Measurements from ENCODE around the gene HMOX1. TPM values are rescaled to one million over a fixed set of nuclear protein-coding genes. Genes with fewer than 3 reads are reported as not detected.

The HMOX1 gene
- polyA plus RNA-seq, 1 donor from 2014 or later = not detected

DNA sequence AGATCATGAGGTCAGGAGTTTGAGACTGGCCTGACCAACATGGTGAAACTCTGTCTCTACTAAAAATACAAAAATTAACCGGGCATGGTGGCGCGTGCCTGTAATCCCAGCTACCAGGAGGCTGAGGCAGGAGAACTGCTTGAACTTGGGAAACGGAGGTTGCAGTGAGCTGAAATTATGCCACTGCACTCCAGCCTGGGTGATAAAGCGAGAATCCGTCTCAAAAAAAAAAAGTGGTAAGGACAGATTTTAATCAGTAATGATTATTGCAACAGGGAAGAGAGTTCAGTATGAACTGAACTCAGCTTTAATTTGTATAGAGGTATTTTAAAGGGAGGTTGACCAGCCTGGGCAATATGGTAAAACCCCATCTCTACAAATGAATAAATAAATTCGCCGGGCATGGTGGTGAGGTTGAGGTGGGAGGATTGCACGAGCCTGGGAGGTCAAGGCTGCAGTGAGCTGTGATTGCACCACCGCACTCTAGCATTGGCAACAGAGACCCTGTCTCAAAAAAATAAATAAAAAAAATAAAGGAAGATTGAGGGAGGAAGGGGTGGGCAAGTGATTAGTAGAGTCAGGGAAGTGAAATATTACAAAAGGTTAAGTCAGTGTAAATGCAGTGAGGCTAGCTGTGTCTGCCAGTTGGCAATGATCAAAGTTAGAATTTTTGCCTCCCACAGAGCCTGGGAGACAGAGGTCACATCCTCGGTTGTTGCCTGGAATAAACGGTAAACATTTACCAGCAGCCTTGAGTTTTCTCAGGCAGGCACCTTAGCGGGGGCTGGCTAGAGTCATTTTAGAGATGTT lies 16.4 kb downstream of the HMOX1 start:
- Histone ChIP-seq H3K4me3 (ENCODE audit: low read length) (no peak overlapping the region), H3K9ac (ENCODE audit: low read length) (no peak overlapping the region), H4K20me1 (ENCODE audit: insufficient read depth) (no peaks in the 10 kb centered on the region), H2AFZ (ENCODE audit: low read depth, low read length) (no peak overlapping the region), H3K9me2 (ENCODE audit: insufficient read depth, low read length) (no peaks in the 10 kb centered on the region), H3F3A (ENCODE audit: insufficient read depth, low read length, poor library complexity, severe bottlenecking) (no peaks in the 10 kb centered on the region), H3K36me3 (ENCODE audit: insufficient read depth, low read length) (no peaks in the 10 kb centered on the region), H3K4me2 (ENCODE audit: low read length) (no peak overlapping the region), H3K27me3 (ENCODE audit: insufficient read depth, low read depth, low read length) (no peaks in the 10 kb centered on the region), H3K9me3 (ENCODE audit: low read length) (no peaks in the 10 kb centered on the region), H3K79me2 (replicated peaks; ENCODE audit: insufficient read depth, low read length) (no peaks in the 10 kb centered on the region), H3K27ac (ENCODE audit: low read length) (no peak overlapping the region)
- TF ChIP-seq, protein P1, sequence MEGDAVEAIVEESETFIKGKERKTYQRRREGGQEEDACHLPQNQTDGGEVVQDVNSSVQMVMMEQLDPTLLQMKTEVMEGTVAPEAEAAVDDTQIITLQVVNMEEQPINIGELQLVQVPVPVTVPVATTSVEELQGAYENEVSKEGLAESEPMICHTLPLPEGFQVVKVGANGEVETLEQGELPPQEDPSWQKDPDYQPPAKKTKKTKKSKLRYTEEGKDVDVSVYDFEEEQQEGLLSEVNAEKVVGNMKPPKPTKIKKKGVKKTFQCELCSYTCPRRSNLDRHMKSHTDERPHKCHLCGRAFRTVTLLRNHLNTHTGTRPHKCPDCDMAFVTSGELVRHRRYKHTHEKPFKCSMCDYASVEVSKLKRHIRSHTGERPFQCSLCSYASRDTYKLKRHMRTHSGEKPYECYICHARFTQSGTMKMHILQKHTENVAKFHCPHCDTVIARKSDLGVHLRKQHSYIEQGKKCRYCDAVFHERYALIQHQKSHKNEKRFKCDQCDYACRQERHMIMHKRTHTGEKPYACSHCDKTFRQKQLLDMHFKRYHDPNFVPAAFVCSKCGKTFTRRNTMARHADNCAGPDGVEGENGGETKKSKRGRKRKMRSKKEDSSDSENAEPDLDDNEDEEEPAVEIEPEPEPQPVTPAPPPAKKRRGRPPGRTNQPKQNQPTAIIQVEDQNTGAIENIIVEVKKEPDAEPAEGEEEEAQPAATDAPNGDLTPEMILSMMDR (IDR thresholded peaks at IDR 0.05; ENCODE audit: poor library complexity, severe bottlenecking) = no peak
- TF ChIP-seq TAF1 (IDR thresholded peaks at IDR 0.05; ENCODE audit: low read depth) = no peak
- no peak for TF ChIP-seq MXI1 (conservative IDR thresholded peaks at IDR 0.05; ENCODE audit: poor library complexity, severe bottlenecking)
- TF ChIP-seq RAD21 (conservative IDR thresholded peaks at IDR 0.05) = no peak
- TF ChIP-seq, protein P2, sequence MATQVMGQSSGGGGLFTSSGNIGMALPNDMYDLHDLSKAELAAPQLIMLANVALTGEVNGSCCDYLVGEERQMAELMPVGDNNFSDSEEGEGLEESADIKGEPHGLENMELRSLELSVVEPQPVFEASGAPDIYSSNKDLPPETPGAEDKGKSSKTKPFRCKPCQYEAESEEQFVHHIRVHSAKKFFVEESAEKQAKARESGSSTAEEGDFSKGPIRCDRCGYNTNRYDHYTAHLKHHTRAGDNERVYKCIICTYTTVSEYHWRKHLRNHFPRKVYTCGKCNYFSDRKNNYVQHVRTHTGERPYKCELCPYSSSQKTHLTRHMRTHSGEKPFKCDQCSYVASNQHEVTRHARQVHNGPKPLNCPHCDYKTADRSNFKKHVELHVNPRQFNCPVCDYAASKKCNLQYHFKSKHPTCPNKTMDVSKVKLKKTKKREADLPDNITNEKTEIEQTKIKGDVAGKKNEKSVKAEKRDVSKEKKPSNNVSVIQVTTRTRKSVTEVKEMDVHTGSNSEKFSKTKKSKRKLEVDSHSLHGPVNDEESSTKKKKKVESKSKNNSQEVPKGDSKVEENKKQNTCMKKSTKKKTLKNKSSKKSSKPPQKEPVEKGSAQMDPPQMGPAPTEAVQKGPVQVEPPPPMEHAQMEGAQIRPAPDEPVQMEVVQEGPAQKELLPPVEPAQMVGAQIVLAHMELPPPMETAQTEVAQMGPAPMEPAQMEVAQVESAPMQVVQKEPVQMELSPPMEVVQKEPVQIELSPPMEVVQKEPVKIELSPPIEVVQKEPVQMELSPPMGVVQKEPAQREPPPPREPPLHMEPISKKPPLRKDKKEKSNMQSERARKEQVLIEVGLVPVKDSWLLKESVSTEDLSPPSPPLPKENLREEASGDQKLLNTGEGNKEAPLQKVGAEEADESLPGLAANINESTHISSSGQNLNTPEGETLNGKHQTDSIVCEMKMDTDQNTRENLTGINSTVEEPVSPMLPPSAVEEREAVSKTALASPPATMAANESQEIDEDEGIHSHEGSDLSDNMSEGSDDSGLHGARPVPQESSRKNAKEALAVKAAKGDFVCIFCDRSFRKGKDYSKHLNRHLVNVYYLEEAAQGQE (IDR thresholded peaks at IDR 0.05; ENCODE audit: borderline replicate concordance) = no peak
- TF ChIP-seq EP300 (conservative IDR thresholded peaks at IDR 0.05; ENCODE audit: poor library complexity, severe bottlenecking) = no peak
- no peak for TF ChIP-seq EZH2 (IDR thresholded peaks at IDR 0.05; ENCODE audit: borderline replicate concordance, insufficient read depth, low read length, poor library complexity, severe bottlenecking)
- TF ChIP-seq POLR2AphosphoS5 (IDR thresholded peaks at IDR 0.05) = no peak
- TF ChIP-seq SMC3 (conservative IDR thresholded peaks at IDR 0.05; ENCODE audit: poor library complexity) = no peak

DNA sequence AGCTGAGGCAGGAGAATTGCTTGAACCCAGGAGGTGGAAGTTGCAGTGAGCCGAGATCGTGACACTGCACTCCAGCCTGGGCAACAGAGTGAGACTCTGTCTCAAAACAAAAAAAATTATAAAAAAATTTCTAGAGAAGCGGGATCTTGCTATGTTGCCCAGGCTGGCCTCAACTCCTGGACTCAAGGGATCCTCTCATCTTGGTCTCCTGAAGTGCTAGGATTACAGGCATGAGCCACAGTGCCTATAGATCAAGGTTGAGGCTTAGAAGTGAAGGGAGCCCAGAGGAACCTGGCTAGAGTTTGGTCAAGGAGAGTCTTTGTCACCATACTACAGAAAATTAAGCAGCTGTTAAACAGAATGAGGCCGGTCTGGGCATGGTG lies 17.7 kb downstream of the HMOX1 start:
- H3F3A ChIP-seq (ENCODE audit: insufficient read depth, low read length, poor library complexity, severe bottlenecking) = no peaks in the 10 kb centered on the region
- H3K36me3 ChIP-seq (ENCODE audit: insufficient read depth, low read length) = no peaks in the 10 kb centered on the region
- no peak overlapping the region for H3K9ac ChIP-seq (ENCODE audit: low read length)
- H3K27ac ChIP-seq (ENCODE audit: low read length) = no peak overlapping the region
- H3K4me2 ChIP-seq (ENCODE audit: low read length) = no peak overlapping the region
- no peaks in the 10 kb centered on the region for H3K27me3 ChIP-seq (ENCODE audit: insufficient read depth, low read depth, low read length)
- no peak overlapping the region for H3K4me3 ChIP-seq (ENCODE audit: low read length)
- H2AFZ ChIP-seq (ENCODE audit: low read depth, low read length) = no peak overlapping the region
- TF ChIP-seq, protein P2 (IDR thresholded peaks at IDR 0.05; ENCODE audit: borderline replicate concordance) = no peak
- TF ChIP-seq, protein P1 (IDR thresholded peaks at IDR 0.05; ENCODE audit: poor library complexity, severe bottlenecking) = no peak
- TF ChIP-seq EZH2 (IDR thresholded peaks at IDR 0.05; ENCODE audit: borderline replicate concordance, insufficient read depth, low read length, poor library complexity, severe bottlenecking) = no peak
- no peak for TF ChIP-seq POLR2AphosphoS5 (IDR thresholded peaks at IDR 0.05)
- no peak for TF ChIP-seq MXI1 (conservative IDR thresholded peaks at IDR 0.05; ENCODE audit: poor library complexity, severe bottlenecking)
- TF ChIP-seq TAF1 (IDR thresholded peaks at IDR 0.05; ENCODE audit: low read depth) = no peak
- no peak for TF ChIP-seq RAD21 (conservative IDR thresholded peaks at IDR 0.05)
- no peaks in the 10 kb centered on the region for H3K9me3 ChIP-seq (ENCODE audit: low read length)
- no peaks in the 10 kb centered on the region for H3K79me2 ChIP-seq (replicated peaks; ENCODE audit: insufficient read depth, low read length)
- no peaks in the 10 kb centered on the region for H4K20me1 ChIP-seq (ENCODE audit: insufficient read depth)
- no peaks in the 10 kb centered on the region for H3K9me2 ChIP-seq (ENCODE audit: insufficient read depth, low read length)
